Inflammatory macrophage treated with lipopolysaccharide for 4 hours (primary cell): ENCODE data around the gene PBX1.

Experiments
- DNase-seq: peaks from one replicate; pipeline ENCODE4 v3.0.0-alpha.2; 2020

The PBX1 gene

GRCh38 chr1:164672588-164672987, 113.6 kb downstream of the PBX1 start:
- no peak for DNase-seq

DNA sequence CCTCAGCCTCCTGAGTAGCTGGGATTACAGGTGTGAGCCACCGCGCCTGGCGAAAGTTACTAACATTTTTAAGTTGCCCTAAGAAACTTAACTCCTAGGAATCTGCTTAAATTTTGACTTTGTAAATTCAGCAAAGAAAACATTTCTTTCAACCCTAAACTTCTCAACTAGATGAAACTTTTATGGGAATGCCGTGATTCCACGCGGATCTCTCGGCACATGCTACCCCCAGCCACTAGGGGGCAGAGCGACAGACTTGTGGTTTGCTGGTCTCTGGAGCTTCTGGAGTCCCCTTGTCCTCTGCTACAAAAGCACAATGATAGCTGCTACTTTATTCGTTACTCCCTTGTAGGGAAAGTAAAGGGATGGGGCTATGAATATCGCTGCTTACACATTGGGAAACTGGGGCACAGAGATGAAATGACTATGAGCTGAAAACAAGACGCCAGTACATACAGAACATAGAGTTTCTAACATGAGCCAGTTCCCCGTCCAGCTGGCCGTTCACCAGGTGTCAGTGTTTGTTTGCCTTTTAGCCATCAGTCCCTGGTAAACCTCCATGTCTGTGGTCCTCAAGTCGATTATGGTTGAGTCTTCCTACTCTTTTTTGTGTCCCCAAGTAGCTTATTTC, 114.7 kb downstream of the PBX1 start:
- peak; percentile 7 for DNase-seq

DNA sequence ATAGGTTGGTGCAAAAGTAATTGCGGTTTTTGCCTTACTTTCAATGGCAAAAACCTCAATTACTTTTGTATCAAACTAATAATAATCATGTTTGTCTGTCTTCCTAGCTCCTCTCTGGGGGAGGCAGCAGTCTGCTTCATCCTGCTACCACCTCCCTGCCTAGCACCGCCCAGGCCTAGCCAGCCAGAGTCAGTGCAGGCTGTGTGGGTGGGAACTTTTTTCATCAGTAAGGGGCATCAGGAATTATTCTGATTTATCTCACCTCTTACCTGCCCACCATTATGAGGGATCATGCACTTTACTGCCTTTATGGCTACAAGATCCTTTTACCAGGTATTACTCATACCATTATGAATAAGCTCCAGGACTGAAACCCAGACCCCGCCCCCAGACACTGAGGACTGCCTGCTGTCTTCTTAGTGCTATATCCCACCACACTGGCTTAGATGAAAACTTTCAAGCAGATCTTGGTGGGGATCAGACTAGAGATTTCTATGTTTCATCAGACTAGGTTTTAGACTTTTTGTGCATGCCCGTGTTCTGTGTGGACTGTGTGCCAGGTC, 116.4 kb downstream of the PBX1 start:
- no peak for DNase-seq

DNA sequence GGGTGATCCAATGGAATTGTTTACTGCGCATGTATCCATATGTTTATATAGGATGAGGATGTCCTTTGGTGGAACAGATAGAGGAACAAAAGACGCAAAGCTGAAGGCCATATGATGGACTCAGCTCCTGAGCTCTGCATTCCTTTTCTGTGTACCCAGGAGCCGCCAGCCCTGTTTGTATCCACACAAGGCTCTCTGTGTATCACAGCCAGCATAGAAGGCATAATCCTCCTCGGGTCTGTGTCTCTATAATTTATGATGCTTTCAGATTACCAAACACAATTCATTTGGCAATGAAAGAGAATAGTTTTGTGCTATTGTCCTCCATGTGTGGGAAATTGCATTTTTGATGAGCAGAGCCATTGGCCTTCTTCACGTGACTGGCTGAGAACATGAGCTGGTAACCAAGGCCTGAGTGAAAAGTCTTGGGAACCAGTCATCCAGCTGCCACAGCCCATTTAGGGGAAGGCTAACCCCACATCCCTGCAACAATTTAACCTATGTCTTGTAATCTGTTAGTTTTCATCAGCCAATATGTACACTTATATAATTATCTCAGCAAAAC, 119.2 kb downstream of the PBX1 start:
- DNase-seq, result no peak

DNA sequence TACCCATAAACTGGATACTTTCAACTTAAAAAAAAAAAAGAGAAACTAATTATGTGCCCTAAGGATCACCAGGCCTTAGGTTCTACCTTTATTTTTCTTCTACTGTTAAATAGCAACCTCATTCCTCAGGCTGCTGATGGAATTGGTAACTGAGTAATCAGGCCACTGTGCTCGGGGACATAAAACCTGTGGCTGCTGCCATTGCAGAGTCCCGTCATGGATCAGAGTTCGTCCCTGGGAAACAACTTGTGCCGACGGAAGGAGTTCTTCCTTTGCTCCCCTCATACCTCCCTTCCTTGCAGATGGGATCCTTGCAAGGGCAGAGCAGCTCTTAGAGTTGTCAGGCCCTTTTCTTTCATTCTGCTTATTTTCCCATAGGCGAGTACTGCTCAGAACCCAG, 123.6 kb downstream of the PBX1 start:
- DNase-seq, result no peak

DNA sequence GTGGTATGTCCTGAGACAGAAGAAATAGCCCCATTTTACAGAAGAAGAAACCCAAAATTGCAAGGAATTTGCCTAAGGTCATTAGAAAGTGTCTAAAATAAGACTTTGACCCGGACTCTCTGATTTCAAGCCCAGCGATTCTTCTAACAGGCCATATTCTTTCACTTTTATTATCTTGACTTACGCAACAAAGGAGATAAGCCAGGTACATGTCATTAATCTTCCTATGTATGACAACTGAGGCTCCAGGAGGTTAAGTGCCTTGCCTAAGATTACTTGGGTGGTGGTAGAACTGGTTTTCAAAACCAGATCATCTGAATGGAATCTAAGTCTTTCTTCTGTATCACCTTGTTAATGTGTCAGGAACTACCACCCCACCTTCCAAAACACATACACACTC, 124.3 kb downstream of the PBX1 start:
- no peak for DNase-seq

GRCh38 chr1:164685266-164686035, 126.5 kb downstream of the PBX1 start:
- DNase-seq, result no peak

- DNase-seq, result no peak
Measured at GRCh38 chr1:164687777-164688176, 128.8 kb downstream of the PBX1 start.

DNA sequence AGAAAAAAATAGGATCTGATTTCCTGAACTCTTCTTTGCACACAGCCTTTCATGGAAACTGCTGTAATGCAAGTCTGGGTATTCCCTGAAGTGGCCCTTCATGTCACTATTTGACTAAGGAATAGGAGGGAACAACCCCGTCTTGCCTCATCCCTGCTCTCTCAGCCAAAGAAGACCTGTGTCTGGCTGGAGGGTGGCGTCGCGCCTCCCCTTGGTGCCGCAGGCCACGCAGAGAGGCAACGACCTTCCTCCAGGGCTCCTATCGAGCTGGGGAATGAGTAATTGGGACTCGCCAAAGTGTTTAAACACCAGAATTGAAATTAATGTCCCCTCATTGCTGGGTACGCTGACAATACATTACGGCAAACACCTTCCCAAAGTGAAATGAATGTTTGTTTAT, 129.8 kb downstream of the PBX1 start:
- DNase-seq, result peak; percentile 25

DNA sequence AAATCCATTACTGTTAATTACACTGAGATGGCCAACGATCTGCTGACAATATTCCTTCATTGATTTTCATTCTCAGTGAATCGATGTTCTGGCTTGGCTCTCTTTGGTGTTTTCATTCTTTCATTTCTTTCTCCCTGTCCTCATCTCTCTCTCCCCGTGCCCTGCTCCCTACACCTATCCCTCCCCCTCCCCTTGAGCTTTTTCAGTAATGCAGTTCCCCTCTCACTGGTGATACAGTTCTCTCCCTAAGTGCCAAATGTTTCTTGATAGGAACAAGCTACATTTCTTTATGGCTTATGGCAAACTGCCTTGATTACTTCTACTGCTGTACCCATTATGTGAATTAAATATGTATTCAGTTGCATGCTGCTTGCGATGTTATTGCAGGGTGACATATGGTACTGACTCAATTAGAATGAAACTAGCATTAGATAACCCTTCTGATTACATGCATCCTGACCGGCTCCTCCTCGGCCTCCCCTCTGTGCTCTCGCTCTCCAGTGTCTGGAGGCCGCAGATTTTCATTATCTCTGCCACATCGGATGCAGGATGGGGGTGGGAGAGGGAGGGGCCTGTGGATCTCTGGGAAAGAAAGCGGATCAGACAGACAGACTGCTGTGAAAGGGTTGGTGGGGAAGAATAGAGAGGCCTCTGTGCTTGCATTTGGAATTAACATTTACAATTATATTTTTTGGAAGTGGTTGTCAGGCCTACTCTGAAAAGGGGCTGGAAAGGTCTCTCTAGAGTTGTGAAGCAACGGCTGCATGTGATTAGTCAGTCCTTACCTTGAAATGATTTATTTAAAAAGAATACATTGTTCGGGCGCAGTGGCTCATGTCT, 130.9 kb downstream of the PBX1 start:
- no peak for DNase-seq

DNA sequence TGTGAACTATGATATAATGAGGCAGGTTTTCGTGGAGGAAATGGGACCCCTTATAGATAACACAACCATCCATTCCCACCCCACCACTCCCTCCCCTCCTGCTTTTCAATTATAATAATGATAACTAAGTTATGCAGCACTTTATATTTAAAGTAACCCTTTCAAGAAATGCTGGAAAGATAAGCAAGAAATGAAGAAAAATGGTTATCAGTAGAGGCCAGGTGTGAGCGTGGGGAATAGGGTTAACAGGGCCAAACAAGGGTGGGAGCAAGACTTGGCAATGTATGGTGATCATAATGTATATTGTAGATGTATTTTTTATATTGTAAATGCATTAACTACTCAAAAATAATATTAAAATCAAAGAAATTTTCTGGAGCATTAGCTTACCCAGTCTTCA, 133.4 kb downstream of the PBX1 start:
- DNase-seq, result no peak

- no peak for DNase-seq
Measured at GRCh38 chr1:164693564-164694359, 134.8 kb downstream of the PBX1 start.

DNA sequence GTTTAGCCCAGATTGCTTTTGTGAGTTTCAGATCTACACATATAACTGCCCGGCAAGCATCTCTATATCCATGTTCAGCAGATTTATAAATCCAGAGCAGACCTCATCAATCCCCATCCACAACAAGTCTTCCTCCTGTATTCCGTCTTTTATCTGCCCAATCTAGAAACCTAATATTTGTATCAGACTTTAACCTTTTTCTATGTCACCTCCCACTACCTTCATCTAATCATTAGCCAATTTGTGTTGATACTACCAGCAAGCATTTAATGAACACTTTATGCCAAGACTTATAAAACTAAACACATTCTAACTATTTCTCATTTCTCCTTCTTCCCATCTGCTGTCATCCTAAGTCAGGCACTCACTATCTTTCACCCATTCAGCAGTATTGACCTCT, 135.5 kb downstream of the PBX1 start:
- no peak for DNase-seq

DNA sequence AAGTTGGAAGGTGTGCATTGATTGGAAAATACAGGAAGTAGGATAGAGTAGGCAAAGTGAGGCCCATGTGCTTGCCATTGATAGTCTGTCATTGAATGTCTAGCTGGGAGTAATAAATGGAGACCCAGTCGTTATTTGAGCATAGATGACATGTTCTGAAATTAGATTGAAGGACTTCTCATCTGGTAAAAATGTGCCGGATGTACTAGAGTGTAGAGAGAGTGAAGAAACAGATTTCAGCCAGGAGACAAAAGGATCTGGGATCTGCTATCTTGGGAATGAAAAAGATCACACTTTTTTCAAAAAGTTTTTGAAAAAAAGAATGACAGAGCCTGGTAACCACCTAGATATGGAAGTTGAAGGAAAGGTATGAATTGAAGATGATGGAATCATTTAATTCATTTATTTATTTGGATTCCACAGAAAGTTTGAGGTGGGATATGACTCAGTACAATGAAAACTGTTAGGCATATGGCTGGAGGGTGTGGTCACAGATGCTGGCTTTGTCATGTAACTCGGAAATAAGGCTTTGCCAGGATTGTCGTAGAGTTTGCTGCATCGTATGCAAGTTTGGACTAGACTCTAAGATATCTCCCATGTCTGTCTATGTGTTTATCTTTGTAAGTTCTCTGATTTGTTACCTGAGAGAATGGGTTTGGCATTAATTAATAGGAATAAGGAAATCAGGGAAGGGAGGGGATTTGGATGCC, 137.1 kb downstream of the PBX1 start:
- no peak for DNase-seq

DNA sequence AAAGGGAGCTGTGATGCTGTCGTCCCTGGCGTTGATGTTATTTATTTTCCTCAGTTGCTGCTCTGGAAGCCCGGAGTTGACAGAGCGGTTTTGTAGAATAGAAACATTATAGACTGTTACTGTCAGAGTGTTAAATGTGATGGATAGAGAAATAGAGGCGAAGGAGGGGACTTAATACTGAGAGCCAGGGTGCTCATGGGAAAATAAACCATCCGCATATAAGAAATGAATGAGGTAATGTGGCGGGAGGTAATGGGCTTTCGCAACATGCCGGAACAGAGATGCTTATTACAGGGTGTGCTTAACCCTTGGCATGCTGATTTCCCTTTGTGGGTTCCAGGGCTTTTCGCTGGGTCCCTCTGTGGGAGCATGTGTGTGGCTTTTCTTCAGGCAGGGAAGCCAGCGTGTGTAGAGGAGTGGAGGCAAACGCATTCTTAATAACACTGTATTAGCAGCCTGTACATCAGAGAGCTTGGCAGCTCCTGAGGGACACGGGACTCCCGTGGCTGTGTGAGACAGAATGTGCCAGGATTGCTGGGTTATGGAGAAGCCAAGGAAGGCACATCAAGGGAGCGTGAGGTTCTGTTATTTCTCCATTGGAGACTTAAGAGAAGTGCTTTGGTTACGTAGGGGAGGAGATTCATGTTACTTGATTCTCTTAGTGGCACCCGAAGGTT, 141.0 kb downstream of the PBX1 start:
- no peak for DNase-seq

- DNase-seq, result no peak
Measured at GRCh38 chr1:164700683-164701082, 141.7 kb downstream of the PBX1 start.

GRCh38 chr1:164701189-164701761, 142.3 kb downstream of the PBX1 start:
- DNase-seq, result no peak

GRCh38 chr1:164702216-164702615, 143.2 kb downstream of the PBX1 start:
- DNase-seq, result no peak

- DNase-seq, result no peak
Measured at GRCh38 chr1:164702664-164703063, 143.7 kb downstream of the PBX1 start.

DNA sequence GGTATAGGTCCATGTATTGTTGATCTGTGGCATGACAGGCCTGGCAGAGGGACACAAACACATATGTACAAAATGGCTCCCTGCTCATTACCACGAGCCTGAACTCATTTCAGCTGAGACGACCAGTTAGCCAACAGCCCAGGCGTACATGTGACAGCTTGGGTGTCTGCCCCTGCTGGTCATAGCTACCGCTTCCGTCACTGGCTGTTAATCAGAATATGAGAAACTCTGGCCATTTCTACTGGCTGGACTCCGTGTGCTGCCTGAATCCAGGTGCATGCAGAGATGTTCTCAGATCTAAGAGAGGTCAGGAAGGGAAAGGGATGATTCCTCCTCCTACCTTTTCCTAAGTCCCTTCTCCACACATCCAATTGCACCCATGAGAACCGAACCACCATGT, 144.5 kb downstream of the PBX1 start:
- no peak for DNase-seq

DNA sequence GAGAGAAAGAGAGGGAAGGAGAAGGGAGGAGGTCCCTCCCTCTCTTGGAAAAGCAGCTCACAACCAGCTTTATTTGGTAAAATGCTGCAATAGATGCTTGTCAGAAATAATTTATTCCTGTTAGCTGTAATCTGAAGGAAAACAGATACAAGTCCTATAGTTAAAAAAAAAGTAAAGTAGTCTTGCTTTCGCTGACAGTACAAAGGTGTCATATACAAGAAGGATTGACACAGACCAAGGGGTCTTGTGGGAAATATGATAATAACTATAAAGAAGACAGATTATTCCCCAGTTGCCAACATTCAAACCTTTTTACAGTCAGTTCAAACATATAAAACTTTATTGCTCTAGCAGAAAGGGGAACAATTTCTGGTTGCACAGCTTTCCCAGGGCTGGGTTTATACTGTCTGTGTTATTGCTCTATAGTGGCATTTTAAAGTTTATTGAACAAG, 145.0 kb downstream of the PBX1 start:
- no peak for DNase-seq
